Measurements from ENCODE around the gene CDK13. TPM values are rescaled to one million over a fixed set of nuclear protein-coding genes. Genes with fewer than 3 reads are reported as not detected.
A peak's percentile ranks its signal among the peaks of the same experiment; 100 is the strongest.

Gene CDK13
- total and polyA plus RNA-seq, 9 of the 15 experiments (the other 6 are each of a cell fraction or from before 2014, with no cell fraction given) = 9.8 to 46.1 (median 32.4) TPM

GRCh38 chr7:39910108-39910869 lies 39.8 kb upstream of the CDK13 start:
- no TSS peak for BruUV-seq (replicated peaks)
- peaks cover 5 to 18% of the 10 kb centered on the region in 2 experiments; a peak in 4 of 5 replicates for H3K27me3 ChIP-seq (ENCODE audit: control insufficient read depth in 2 of 2, insufficient read depth in 2 of 2, low read length in 2 of 2)
- 2% methylated on average over 7 of the region's 7 CpGs for WGBS (ENCODE audit: insufficient coverage, low coverage, missing lambda C conversion rate)

More at GRCh38 chr7:39910108-39910869, 39.8 kb upstream of the CDK13 start:
- no peaks in the 10 kb centered on the region for H3K9me1 ChIP-seq (ENCODE audit: control insufficient read depth, insufficient read depth, low read length)
- H3K4me1 ChIP-seq (replicated peaks in 1 of 2; ENCODE audit: control insufficient read depth in 2 of 2, insufficient read depth in 2 of 2, low read length in 2 of 2) = no peaks in the 10 kb centered on the region
- H3K79me2 ChIP-seq (ENCODE audit: control insufficient read depth, insufficient read depth, low read length) = no peaks in the 10 kb centered on the region
- intact Hi-C loops (cut with micrococcal nuclease) (no loop called here), in situ Hi-C loops (cut with MboI) (no loop called here)
- no peak for FAIRE-seq
- no peak overlapping the region for H3K4me3 ChIP-seq
- TF ChIP-seq ELK1 (CRISPR knock-in tag; IDR thresholded peaks at IDR 0.05) (no peak), EHMT2 (IDR thresholded peaks at IDR 0.05) (no peak), NFIC (IDR thresholded peaks at IDR 0.05) (peak; percentile 52), SPI1 (IDR thresholded peaks at IDR 0.05; ENCODE audit: borderline replicate concordance, low read depth, low read length) (peak; percentile 79; the same call in 1 of the 2 replicates), ZNF561 (CRISPR knock-in tag; conservative IDR thresholded peaks at IDR 0.05) (no peak), CHD7 (IDR thresholded peaks at IDR 0.05; ENCODE audit: low read depth, low read length) (no peak), CEBPB (tag; IDR thresholded peaks at IDR 0.05) (peak; percentile 60)
- no peak for ATAC-seq
- POLR2A ChIA-PET = interaction anchor here (0.9 to 1.2 kb wide), 4 partner anchors 9 to 41 kb away, joined by 3 to 4 read pairs (median 3); partner anchors contain the start of gene CDK13
- H4K20me1 ChIP-seq (replicated peaks; ENCODE audit: control insufficient read depth, insufficient read depth, low read length) = no peaks in the 10 kb centered on the region
- no peak overlapping the region for H2AFZ ChIP-seq (ENCODE audit: low read depth, low read length)
- no peak overlapping the region for H3K27ac ChIP-seq (ENCODE audit: extremely low read depth, low read depth, low read length)
- no peak overlapping the region for H3K4me2 ChIP-seq (ENCODE audit: insufficient read depth, low read length)
- H3K9me3 ChIP-seq (replicated peaks; ENCODE audit: control insufficient read depth, insufficient read depth, low read depth, low read length) = no peaks in the 10 kb centered on the region
- CTCF ChIA-PET (ENCODE audit: low intra/inter-chr PET ratio) = no interaction called here
- H3K36me3 ChIP-seq (ENCODE audit: control insufficient read depth, insufficient read depth, low read length) = no peaks in the 10 kb centered on the region
- DNase-seq (ENCODE audit: extremely low read depth in 1 of 4, low spot score in 3 of 4) = no peak
- H3K9ac ChIP-seq (ENCODE audit: insufficient read depth in 1 of 2, low read depth in 2 of 2, low read length in 2 of 2) = no peak overlapping the region
